Stimulated activated CD4-positive, alpha-beta T cell treated with anti-CD3 and anti-CD28 coated beads, Interleukin-12 subunit alpha, Interleukin-12 subunit beta, amount 100 ng/mL, for 4 hours (primary cell): ENCODE measurements around the gene TRAIP.
A peak's percentile ranks its signal among the peaks of the same experiment; 100 is the strongest.
"Not testable (repeated sequence)": the region's sequence is repeated elsewhere in the genome, so short reads cannot be mapped to it uniquely, and the experiment has no call there.

Experiments
- DNase-seq: peaks from one replicate; pipeline ENCODE4 v3.0.0-alpha.2; 2020

Gene TRAIP, protein sequence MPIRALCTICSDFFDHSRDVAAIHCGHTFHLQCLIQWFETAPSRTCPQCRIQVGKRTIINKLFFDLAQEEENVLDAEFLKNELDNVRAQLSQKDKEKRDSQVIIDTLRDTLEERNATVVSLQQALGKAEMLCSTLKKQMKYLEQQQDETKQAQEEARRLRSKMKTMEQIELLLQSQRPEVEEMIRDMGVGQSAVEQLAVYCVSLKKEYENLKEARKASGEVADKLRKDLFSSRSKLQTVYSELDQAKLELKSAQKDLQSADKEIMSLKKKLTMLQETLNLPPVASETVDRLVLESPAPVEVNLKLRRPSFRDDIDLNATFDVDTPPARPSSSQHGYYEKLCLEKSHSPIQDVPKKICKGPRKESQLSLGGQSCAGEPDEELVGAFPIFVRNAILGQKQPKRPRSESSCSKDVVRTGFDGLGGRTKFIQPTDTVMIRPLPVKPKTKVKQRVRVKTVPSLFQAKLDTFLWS

DNA sequence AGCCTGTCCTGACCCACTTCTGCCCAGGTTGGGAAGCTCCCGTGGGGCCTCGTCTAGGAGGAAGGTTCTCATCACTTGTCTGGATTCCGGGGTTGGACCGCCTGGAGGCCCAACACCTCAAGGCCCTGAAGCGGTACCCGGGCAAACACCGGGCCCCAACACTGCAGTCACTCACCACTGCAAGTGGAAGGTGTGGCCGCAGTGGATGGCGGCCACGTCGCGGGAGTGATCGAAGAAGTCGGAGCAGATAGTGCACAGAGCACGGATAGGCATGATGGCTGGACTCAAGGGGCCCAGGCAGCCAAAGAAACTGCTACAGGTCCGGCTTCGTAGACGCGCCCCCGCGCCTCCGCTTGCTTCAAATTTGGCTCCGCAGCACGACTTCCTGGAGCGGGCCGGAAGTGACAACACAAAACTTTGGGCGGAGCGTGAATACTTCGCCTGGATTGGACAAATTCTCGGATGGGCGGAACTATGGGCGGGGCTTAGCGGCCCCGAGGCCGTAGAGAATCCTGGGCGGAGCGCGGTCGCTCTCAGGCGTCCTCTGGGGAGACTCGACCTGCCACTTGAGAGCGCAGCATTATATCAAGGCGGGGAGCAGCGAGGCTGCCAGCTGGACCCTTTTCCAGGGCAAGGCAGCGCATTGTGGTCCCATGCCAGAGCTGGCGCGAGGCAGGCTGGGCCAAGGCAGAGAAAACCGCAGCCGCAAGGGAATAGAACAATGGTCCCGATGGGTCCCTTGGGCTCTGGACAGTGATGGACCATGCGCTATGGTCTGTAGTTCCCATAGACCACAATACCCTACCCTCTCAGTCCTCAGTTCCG, at the start of gene TRAIP:
Gene TRAIP (minus strand): TSS at position 384 of the 825 bp plus-strand sequence. CDS start 111 bp downstream, at position 273.
- peak; percentile 93 for DNase-seq

DNA sequence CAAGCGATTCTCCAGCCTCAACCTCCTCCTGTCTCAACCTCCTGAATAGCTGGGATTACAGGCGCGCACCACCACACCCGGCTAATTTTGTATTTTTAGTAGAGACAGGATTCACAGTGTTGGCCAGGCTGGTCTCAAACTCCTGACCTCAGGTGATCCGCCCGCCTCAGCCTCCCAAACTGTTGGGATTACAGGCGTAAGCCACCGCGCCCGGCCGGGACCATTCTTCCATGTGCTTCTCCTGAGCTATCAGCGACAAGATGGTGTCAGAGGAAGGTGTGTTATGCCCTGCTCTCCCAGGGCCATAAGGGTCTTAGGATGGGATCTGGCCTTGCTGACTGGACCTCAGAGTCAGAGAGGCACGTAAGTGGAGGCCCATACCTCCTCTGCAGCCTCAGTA, 48.1 kb upstream of the TRAIP start:
- not testable (repeated sequence) for DNase-seq

DNA sequence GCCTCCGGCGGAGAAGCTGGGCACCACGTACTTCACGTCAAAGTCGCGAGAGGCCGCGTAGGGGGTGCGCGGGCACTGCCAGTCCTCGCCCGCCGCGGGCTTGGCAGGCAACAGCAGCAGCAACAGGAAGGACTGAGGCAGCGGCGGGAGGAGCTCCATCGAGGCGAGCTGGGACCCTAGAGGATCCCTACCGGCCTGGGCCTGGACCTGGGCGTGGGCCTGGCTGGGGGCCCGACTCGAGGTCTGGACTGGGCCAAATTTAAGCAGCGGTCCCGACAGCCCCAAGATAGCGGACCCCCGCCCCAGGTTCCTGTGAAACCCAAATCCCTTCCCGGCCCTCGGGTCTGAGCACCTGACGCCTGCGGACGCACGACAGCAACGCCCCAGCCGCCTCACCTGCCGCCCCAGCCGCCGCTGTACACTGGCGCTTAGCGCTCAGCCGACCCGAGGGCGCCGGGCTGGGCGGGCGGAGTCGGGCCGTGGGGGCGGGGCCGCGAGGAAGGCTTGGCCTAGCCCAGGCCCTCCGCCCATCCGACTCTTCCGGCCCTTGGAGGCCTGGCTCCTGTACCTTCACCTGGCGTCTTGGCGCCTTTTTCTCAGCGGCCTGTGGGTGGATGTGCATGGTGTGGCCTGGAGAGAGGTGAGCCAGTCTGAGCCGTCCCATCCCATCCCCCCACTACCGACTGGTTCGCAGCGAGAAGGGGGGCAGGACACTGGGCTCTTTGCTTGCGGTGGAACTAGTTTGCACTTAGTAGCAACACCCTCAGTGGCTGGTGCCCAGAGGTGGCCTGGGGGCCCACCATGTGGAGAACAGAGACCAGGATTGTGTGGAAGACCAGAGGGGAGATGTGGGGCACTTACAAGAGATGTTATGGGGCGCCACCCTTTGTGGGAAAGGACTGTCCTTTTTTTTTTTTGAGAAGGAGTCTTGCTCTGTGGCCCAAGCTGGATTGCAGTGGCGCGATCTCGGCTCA, 47.4 kb upstream of the TRAIP start, which contains the start of gene MST1R:
Gene MST1R (minus strand): TSS at position 423 of the 974 bp plus-strand sequence. CDS start 264 bp downstream, at position 159.
- DNase-seq: peak; percentile 81

DNA sequence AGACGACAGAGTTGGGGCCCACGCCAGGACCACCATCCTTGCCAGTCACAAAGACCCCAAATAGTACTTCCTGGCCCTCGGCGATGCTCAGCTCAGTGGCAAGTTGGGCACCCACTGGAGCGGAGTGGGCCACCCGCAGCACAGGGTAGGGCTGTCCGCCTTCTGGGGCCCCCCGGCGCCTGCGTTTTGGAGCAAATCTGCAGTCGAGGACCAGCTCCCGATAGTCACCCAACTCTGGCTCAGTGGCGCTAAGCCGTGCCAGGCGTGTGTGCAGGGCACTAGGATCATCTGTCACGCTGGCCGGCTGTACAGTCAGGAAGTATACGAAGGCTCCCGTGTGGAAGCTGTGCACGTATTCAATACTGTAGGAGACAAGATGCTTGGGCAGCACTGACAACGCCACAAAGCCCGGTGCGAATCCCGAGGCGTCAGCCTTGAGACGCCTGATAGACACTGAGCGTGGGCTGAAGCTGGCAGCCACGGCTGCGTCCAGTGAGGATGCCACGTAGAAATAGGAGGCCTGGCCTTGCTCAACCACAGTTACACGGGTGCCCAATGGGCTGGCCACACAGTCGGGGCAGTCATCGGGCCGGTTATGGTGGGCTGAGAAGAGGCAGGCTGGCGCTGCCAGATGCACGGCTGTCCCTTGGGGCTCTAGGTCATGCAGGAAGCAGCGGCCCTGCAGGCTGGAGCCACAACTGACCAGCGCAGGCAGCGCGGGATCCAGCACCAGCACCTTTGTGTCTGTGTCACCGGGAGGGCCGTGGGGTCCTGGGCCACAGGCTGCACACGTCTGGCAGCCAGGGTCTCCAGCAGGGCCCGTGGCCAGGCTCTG, 46.4 kb upstream of the TRAIP start:
- DNase-seq: no peak

DNA sequence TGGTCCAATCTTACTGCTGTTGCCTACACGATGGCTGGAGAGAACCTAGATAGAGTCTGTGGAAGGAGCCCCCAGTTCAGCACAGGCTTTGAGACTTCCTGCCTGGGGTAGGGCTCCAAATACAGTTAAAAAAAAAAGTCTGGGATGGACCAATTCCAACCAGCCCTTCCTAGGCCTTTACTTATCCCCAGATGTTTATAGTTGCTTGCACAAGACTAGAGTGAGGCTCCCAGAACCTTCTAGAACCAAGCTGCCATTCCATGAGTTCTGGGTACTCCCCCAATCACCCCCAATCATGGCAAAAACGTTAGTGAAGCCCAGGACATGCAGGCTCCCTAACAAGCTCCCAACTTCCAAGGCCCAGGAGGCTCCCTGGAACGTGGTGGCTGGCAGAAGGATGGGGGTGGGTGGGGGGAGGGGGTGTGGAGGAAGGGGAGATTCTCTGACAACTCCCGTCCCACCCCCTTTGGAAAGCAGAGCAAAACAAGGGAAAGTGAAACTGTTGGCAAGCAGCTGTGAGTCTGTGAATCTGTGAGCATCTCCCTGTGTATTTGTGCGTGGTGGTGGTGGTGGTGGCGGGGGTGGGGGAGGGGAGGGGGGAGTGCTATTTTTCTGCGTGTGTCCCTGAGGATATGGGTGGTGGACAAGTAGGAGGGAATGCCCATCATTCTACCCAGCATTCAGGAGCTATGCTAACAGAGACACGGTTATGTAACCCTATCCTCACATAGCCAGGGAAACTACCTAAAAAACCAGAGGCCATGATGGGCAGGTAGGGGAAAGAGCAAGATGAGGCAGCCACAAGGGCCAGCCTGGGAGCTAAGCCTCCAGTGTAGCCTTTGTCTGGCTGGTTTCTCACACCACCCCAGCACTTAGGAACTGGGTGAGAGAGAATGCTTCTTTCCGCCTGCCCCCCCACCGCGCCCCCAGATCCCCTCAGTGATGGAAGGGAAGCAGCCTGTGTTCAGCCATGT, 45.3 kb upstream of the TRAIP start:
- DNase-seq: no peak

DNA sequence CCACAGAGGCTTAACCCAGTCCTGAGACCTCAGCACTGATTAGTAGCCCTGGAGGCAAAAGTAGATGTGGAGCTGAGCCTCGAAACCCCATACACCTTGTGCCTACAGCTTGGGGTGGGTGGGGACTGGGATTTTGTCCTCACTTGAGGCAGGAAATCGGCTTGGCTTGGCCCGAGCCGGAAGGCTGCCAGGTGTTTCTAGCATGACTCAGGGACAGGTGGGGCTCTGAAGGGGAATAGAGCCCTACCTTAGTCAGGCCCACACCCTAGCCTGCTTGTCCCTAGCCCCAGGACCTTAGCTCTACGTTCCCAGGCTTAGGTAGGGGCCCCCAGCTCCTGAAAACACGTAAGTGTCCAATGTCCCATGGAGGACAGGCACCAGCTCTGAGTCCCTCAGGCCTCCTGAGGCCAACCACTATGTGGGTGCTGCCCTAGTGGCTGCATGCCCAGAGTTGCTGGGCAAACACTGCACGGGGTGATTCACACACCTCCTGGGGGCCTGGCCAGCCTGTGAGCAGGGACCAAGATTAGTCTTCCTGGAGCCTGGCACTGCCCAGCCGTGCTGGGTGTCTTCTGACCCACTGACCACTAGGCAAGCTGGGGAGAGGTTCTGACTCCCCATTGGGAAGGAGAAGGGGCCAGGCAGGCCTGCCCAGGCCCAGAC, 44.3 kb upstream of the TRAIP start:
- DNase-seq: no peak

DNA sequence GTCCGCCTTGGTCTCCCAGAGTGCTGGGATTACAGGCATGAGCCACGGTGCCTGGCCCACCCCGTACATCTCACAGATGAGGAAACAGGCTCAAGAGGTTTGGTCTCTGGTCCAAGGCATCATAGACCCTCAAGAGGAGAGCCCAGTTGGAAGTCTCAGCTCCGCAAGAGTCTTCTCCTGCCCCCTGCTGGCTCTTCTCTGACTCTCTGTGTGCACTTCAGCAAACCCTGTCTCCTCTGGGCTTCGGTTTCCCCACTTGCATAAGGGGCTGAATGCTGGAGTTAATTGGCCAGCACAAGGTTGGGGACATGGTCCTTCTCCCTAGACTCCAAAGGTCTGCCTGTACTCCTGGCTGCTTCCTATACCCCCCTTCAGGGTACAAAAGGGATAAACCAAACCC, 43.5 kb upstream of the TRAIP start:
- DNase-seq: no peak

DNA sequence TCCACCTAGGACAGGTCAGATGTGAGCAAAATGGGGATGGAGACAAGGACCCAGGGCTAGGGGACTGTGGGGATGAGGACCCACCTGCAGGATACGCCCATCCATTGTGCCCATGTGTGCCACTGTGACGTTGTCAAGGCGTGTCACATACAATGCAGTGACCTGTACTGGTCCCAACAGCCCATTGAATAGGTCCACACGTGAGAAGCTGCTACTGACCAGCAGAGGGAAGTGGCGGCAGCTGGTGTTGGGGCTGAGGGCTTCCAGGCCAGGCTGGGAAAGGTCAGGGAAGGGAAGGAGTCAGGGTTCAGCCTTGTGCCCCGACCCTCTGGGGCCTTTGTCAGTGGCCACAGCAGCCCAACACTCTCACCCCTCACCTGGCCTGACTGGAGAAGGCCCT, 42.6 kb upstream of the TRAIP start:
- no peak for DNase-seq

DNA sequence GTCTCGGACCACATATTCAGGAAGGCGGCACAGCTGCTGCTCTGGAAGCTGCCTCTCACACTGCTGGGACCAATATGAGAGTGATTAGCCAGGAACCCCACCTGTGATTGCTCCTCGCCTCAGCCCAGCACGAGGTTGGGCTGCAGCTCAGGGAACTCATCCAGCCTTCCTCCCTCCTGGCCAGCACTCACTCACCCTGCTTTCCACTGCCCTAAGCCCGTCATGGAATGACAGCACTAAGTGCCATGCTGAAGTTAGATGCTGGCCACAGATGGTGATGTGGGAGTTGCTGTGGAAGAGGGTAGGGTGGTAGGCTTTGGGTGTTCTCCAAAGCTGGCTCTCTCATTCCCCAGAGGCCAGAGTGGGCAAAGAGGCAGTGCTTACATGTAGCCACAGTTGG, 40.0 kb upstream of the TRAIP start:
- DNase-seq: no peak

DNA sequence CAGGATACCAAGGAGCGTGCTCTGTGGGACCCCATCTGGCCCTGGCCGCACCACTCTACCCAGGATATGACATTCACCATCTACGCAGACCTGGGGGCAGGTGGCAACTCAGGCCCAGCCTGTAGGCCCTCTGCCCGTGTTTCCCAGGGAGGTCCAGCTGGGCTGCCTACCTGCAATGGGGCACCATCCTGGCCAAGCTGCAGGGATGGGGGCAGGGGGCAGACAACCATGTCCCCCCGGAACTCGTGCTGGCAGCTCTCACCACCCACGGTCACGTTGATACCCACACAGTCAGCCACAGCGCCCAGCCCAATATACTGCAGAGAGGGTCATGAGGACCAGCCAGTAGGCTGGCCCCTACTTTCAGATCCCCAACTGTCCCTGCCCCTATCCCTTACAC, 39.4 kb upstream of the TRAIP start:
- DNase-seq: no peak

DNA sequence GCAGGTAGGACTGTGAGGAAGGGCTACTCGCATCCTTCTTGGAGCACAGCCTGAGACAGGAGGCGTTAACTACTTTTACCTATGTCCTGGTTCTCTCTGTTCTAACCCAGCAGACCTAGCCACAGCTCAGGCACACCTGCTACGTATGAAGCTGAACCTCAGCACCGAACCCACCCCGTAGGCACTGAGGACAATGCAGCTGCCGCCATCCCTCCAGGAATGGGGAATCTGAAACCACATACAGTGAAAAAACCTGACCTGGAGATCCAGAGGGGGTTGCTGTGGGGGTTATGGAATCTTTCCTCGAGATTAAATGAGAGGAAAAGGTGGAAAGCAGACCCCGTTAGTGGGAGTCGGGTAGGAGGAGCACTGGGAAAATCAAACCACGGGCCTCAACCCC, 32.9 kb upstream of the TRAIP start:
- no peak for DNase-seq

DNA sequence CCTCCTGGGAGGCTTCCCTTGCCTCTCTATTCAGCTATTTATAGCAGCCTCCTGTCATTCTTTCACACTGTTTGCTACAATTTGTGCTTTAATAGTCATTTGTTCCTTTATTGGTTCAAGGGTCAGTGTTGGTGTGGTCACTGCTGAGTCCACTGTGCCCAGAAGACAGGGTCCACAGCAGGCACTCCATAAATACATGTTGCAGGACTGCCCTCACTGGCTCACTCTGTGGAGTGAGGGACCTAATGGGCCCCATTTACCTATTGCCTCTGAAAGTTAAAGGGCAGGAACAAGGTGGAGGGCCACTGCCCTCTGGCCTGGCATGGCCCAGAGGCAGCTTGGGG, 30.5 kb upstream of the TRAIP start:
- DNase-seq: no peak

DNA sequence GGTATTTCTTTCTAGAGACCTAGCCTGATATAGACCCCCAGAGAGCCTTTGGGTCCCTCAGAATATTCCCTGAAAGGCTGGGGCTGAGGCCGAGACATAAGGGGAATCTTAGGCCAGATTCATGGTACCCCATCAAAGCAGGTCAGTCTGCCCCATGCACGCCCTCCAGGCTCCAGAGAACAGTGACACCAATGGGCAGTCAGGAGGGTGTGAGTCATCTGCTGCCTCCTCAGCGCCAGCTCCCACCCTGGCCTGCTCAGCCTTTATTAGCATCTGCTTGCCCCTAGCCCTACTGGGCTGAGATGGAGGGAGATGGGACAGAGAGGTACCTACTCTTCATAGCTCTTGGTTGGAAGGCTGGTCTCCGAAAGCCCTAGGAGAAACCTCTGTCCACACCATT, 27.6 kb upstream of the TRAIP start:
- no peak for DNase-seq

DNA sequence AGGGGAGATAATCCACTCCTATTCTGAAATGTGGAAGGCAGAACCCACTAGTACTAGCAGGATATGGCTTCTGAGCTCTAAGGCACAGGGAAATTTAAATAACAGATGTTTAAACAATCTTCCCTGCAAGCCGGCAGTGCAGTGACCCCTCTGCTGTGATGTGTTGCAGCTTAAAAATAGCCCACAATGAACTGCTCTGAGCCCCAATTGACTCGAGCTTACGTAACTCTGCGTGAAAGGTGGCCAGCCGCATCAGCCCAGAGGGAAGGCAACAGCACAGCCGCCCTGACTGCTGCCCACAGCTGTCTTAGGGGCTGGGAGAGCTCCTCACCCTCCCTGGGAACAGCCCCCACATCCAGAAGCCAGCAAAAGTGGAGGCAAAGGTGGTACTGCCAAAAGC, 25.8 kb upstream of the TRAIP start:
- no peak for DNase-seq

DNA sequence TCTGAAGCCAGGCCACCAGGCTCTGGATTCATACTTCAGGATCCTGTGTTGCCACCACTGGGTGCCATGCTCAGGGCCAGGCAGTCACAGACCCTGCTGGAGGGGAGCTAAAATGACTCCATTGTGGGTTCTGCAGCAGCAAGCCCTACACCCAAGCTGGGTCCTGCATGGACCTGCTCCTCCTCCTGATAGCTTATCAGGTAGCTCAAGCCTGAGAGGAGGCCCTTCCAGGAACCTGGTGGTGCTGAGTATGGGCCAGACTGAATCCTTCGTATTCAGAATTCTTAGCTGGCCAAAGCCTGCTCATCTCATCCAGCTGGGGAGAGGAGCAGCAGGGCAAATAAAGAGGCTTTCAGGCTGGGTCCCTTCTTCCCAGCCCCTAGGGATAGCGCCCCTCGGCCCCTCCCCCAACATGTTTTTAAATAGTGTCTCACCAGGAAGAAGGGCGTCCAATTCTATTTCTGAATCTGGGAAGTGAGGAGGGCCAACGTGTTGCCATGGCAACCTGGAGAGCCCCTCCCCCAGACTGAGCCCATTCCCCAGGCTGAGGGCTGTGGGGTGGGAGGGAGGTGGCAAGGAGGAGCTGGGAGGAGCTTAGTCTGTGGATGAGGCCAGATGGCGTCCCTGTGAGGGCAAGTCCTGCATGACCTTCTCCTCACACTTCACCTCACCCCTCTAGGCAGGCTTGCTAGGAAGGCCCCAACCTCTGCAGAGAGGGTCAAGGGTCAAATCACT, 24.4 kb upstream of the TRAIP start:
- no peak for DNase-seq

DNA sequence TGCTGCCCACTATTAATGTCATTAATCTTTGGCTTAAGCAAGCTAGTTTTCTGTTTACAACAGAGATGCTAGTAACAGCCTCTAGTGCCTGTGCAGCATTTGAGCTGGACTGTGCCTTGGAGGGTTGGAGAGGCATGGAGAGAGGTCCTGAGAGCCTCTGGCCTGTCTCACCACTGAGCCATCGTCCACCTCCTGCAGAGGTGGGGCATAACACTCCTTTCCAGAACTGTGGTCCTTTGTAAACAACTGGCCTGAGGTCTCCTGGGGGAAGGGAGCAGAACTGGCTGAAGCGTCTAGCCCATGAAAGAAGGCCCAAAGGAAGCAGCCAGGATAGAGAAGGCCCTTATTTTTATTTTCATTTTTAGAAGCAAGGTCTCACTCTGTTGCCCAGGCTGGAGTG, 23.4 kb upstream of the TRAIP start:
- DNase-seq: no peak

DNA sequence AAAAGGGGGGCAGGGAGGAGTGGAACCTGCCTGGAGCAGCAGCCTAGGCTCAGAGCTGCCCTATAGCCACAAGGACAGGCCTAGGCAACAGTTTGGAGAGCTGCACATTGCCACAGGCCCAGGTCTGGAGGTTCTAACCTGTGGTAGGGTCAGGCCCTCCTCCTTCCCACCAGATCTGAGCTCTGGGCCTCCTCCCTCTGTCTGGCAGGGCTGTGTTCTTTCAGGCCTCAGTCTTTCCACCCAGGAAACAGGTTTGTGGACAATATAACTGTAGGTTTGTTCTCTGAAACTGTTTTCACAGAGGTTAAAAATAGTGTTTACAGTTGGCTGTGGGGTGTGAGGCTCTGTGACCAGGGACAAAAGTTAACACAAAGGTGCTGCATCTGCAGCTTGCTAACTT, 22.3 kb upstream of the TRAIP start:
- DNase-seq: no peak

DNA sequence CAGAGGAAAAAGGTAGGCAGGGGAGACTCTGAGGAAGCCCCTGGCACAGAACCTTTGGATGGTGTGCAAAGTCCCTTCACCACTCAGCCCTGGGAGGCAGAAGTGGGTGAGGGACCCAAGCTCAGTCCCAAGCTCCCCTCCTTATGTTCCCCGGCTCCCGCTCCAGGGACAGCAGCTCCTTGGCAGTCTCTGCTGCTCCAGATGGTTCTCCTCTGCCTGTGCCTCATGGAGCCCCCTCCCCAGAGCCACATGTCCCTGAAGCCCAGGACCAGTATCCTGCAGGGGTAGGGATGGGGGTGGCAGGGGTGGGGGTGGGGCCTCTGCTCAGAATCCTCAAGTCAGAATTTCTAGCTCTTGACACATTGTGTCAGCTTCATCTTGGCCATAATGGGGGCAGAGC, 21.4 kb upstream of the TRAIP start:
- no peak for DNase-seq

DNA sequence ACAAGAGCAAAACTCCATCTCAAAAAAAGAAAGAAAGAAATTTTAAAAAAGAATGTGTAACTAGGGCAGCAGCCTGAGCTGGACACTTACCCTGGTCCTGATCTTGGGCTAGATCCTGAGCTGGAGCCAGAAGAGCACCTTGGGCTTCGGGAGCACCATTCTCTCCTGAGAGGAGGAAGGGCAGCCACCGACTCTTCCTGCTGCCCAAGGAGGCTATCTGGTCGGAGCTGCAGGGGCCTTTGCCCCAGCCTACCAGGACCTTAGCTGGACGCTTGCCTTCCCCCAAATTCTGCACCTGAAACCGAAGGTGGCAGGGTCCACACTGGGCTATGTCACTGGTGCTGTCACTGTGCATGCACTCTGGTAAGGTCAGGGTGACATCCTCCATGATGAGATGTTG, 20.2 kb upstream of the TRAIP start:
- DNase-seq: no peak
